GM12865 (cell line): ENCODE data around the gene LIMCH1.

Source experiments
- DNase-seq: peaks from one replicate; pipeline ENCODE4 v3.0.0; 2010; ENCODE audit warnings: low read depth
- H3K4me3 ChIP-seq: 2 replicates; pipeline ENCODE4 v1.5.1; 2011; ENCODE audit warnings: mild to moderate bottlenecking, low read depth, low read length, control low read depth
- CTCF ChIP-seq: IDR thresholded peaks from 2 replicates; pipeline ENCODE4 v1.5.1; 2011; ENCODE audit warnings: low read length, control low read depth, low read depth, inconsistent platforms; ENCODE audit not compliant: insufficient read depth; ENCODE audit errors: missing control alignments

Gene LIMCH1

DNA sequence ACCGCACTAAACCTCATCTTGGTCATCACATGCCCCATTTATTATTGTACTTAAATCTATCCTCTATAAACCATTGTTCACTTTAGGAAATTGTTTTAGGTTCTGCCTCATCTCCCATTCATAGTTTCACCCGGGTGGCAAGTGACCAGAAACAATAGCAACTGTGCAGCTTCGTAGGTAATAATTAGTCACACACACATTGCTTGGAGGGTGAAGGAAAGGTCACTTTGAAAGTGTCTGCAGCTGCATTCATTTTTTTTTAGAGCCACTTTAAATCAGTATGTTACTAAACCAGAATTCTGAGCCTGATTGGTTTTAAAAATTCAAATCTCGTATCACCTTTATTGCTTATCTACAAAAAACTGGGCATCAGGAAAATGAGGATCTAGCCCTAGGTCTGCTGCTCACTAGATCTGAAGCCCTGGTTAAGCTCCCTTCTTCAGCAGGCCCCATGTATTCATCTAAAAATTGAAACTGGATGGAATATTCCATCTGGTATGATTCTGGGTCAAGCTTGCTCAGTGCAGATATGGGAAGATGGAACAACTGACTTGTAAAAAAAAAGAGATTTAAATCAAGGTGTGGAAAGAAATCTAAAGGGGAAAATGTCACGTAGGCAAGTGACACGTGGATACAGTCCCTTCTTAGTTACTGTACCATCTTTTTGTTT lies 62.4 kb downstream of the LIMCH1 start:
- DNase-seq = no peak
- no peak for TF ChIP-seq CTCF
- no peak overlapping the region for H3K4me3 ChIP-seq

GRCh38 chr4:41601025-41601424 lies 63.1 kb downstream of the LIMCH1 start:
- no peak overlapping the region for H3K4me3 ChIP-seq
- no peak for DNase-seq
- TF ChIP-seq CTCF = no peak

DNA sequence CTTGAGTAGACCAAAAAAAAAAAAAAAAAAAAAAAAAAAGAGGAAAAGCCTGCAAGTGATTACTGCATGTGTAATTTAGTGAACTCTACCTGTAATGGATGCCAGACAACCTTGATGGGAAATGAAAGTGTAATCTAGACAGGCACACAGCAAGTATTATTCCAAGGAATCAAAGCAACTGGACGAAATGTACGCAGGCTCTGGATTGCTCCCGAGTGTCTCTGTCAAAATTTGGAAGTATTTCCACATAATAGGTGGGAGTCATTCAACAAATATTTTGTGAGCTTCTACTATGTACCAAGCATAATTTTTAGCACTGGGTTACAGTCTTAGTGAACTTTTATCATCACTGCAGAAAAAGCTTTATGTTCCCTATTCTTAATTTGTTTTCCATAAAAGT lies 64.2 kb downstream of the LIMCH1 start:
- DNase-seq = no peak

DNA sequence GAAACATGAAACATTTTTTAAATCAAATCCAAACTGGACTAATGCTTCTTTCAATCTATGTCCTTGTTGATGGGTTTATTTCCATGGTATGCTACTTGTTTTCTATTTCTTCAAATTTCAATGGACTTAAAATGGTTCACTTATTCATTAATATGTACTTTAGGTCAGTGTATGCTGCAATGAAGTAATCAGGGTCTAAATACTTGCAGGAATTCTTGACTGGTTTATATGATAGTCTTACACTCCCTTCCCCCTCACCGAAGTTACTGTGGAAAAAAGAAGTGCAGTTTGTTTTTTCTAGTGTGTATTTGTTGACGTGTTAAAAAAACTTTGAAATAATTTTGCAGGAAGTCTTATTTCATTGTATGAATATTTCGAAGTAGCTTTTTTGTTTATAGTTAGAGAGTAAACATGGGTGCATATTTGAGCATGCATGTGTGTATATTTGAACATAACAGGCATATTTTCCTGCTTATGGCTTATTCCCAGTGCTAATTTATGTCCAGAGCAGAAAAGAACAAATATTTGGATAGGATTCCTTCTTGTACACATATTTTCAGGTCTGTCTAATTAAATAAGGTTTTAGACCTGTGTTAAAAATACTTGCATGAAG lies 65.0 kb downstream of the LIMCH1 start:
- H3K4me3 ChIP-seq = no peak overlapping the region
- no peak for DNase-seq
- TF ChIP-seq CTCF = no peak

More for the DNA sequence above, 64.2 kb downstream of the LIMCH1 start:
- no peak for TF ChIP-seq CTCF
- H3K4me3 ChIP-seq = no peak overlapping the region

DNA sequence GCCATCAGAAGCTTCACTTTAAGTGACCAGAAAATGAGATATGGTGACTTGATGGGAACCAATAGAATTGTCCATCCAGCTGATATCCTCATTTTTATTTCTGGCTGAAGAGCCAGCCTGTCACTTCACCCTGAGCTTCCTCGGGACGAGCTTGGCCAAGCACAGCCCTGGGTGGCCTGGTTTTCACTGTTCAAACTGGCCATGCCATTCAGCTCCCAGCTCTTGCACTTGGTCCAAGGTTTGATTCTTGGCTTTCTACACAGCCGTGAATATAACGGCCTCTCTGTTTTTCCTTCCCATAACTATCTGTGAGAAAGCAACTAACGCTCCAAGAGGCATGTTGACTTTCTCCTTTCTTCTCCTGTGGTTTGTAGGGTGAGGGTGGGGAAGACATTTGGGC lies 71.9 kb downstream of the LIMCH1 start:
- no peak for DNase-seq
- no peak overlapping the region for H3K4me3 ChIP-seq
- TF ChIP-seq CTCF = no peak

DNA sequence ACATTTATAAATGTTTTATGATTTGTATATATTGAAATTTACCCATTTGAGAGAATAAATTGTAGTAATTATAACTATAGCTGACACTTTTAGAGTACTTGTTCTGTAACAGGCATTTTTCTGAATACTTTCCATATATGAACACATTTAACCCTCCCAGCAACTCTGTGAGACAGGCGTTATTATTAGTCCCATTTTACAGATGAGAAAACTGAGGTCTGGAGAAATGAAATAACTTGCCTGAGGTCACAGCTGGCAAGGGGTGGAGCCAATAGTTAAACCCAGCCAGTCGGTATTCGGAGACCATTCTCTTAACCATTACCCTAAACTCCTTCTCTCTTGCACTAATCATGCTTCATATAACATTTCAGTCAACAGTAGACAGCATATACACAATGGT lies 72.5 kb downstream of the LIMCH1 start:
- no peak for TF ChIP-seq CTCF
- H3K4me3 ChIP-seq = no peak overlapping the region
- no peak for DNase-seq
